ENCODE measurements around the gene ABCC4. TPM values are rescaled to one million over a fixed set of nuclear protein-coding genes. Genes with fewer than 3 reads are reported as not detected.

ABCC4 gene
- total RNA-seq, 2 donors from 2014 or later, result 119 to 144 TPM

DNA sequence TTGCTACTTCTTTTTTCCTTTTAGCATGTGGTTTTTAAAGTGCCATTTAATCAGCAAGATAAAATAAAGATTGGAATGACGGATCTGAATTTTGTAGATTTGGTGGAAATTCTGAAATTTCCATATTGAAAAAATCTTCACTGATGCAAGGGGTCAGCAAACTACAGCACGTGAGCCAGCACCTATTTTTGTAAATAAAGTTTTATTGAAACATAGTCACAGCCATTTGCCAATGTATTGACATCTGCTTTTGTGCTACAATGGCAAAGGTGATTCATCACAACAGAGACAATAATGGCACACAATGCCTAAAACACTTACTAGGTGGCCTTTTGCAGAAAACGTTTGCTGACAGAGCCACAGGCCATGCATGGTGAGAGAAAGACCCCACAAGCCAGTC is 226.4 kb downstream of the ABCC4 start:
- Histone ChIP-seq H3K36me3 (ENCODE audit: control insufficient read depth, insufficient read depth, low read length) (peaks cover 54% of the 10 kb centered on the region), H3K27ac (ENCODE audit: low read depth, low read length) (no peak overlapping the region), H3K4me1 (ENCODE audit: control insufficient read depth, insufficient read depth, low read length) (no peaks in the 10 kb centered on the region), H3K9ac (ENCODE audit: extremely low read depth, low read length, poor library complexity, severe bottlenecking) (no peak overlapping the region), H3K9me3 (ENCODE audit: control insufficient read depth, low read length) (peaks cover 8% of the 10 kb centered on the region), H3K27me3 (ENCODE audit: control insufficient read depth, insufficient read depth, low read length, poor library complexity, severe bottlenecking) (no peaks in the 10 kb centered on the region), H3K4me3 (ENCODE audit: low read length) (no peak overlapping the region)
- no peaks in the 10 kb centered on the region for H3K4me1 Mint-ChIP-seq
- H3K27ac Mint-ChIP-seq, result no peak overlapping the region
- peaks cover 87% of the 10 kb centered on the region for H3K36me3 Mint-ChIP-seq (ENCODE audit: low read depth)
- TF ChIP-seq, protein P1, sequence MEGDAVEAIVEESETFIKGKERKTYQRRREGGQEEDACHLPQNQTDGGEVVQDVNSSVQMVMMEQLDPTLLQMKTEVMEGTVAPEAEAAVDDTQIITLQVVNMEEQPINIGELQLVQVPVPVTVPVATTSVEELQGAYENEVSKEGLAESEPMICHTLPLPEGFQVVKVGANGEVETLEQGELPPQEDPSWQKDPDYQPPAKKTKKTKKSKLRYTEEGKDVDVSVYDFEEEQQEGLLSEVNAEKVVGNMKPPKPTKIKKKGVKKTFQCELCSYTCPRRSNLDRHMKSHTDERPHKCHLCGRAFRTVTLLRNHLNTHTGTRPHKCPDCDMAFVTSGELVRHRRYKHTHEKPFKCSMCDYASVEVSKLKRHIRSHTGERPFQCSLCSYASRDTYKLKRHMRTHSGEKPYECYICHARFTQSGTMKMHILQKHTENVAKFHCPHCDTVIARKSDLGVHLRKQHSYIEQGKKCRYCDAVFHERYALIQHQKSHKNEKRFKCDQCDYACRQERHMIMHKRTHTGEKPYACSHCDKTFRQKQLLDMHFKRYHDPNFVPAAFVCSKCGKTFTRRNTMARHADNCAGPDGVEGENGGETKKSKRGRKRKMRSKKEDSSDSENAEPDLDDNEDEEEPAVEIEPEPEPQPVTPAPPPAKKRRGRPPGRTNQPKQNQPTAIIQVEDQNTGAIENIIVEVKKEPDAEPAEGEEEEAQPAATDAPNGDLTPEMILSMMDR (conservative IDR thresholded peaks at IDR 0.05), result no peak
- no peaks in the 10 kb centered on the region for H3K9me3 Mint-ChIP-seq
- 61 to 91% methylated on average over 2 to 3 of the region's 3 CpGs for WGBS, 2 experiments (ENCODE audit: insufficient coverage in 1 of 2, insufficient read length in 1 of 2)
- no peak for DNase-seq
- no peaks in the 10 kb centered on the region for H3K27me3 Mint-ChIP-seq (ENCODE audit: insufficient read depth)
- H3K4me3 Mint-ChIP-seq, result no peak overlapping the region

DNA sequence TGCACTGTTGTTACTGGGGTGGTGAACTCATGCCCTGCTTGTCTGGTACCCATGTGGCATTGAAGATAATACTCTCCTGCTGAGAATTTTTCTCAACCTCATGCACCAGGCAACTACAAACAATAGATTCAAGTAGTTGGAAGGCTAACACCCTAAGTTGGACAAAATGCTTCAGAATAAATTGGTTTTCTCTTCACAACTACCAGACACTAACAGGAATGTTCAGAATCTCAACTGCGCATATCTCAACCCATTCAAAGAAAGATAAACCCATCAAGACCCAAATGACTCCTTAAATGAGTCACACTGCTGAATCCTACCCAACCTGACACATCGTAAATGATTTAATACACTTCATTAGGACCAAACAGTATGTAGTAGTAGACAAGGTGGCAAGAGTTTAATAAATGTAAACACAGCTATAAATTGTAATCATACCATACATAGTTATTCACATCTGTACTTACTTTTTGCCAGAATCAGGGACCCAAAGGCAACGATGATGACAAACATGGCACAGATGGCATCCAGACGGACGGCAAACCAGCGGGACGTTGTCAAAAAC is 227.4 kb downstream of the ABCC4 start:
- no peak overlapping the region for H3K27ac ChIP-seq (ENCODE audit: low read depth, low read length)
- H3K4me3 ChIP-seq (ENCODE audit: low read length), result no peak overlapping the region
- peaks cover 8% of the 10 kb centered on the region for H3K9me3 ChIP-seq (ENCODE audit: control insufficient read depth, low read length)
- no peak for DNase-seq
- H3K9ac ChIP-seq (ENCODE audit: extremely low read depth, low read length, poor library complexity, severe bottlenecking), result no peak overlapping the region
- Mint-ChIP-seq H3K4me1 (no peaks in the 10 kb centered on the region), H3K4me3 (no peak overlapping the region), H3K27ac (no peak overlapping the region), H3K9me3 (no peaks in the 10 kb centered on the region), H3K27me3 (ENCODE audit: insufficient read depth) (no peaks in the 10 kb centered on the region), H3K36me3 (ENCODE audit: low read depth) (peaks cover 88% of the 10 kb centered on the region)
- 82 to 98% methylated on average over 6 of the region's 7 CpGs for WGBS, 2 experiments (ENCODE audit: insufficient coverage in 1 of 2, insufficient read length in 1 of 2)
- TF ChIP-seq, protein P1 (conservative IDR thresholded peaks at IDR 0.05), result no peak
- no peaks in the 10 kb centered on the region for H3K27me3 ChIP-seq (ENCODE audit: control insufficient read depth, insufficient read depth, low read length, poor library complexity, severe bottlenecking)
- peaks cover 62% of the 10 kb centered on the region for H3K36me3 ChIP-seq (ENCODE audit: control insufficient read depth, insufficient read depth, low read length)
- H3K4me1 ChIP-seq (ENCODE audit: control insufficient read depth, insufficient read depth, low read length), result no peaks in the 10 kb centered on the region

DNA sequence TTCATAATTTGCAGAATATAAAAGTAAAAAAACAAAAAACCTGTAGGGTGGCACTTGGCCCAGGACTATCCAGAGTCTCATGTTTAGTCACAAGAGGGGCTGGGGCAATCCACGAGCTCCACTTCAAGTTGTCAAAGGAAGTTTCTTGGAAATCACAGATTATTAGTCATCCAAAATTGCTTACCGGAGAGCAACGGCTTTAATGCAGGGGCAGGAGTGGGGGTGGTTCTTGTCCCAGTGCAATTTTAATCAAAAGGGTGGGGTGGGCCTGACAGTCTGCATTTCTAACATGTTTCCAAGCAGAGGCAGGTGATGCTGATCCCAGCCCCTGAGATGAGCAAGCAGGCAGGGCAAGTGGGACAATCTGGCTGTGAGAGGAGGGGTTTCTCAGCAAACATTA is 233.9 kb downstream of the ABCC4 start:
- H3K36me3 ChIP-seq (ENCODE audit: control insufficient read depth, insufficient read depth, low read length), result peaks cover 85% of the 10 kb centered on the region
- TF ChIP-seq, protein P1 (conservative IDR thresholded peaks at IDR 0.05), result no peak
- H3K9me3 Mint-ChIP-seq, result no peaks in the 10 kb centered on the region
- H3K4me1 ChIP-seq (ENCODE audit: control insufficient read depth, insufficient read depth, low read length), result no peaks in the 10 kb centered on the region
- 94 to 100% methylated on average over 1 to 3 of the region's 3 CpGs for WGBS, 2 experiments (ENCODE audit: insufficient coverage in 1 of 2, insufficient read length in 1 of 2)
- H3K27me3 ChIP-seq (ENCODE audit: control insufficient read depth, insufficient read depth, low read length, poor library complexity, severe bottlenecking), result no peaks in the 10 kb centered on the region
- no peak overlapping the region for H3K4me3 ChIP-seq (ENCODE audit: low read length)
- no peak overlapping the region for H3K27ac Mint-ChIP-seq
- DNase-seq, result no peak
- no peak overlapping the region for H3K9ac ChIP-seq (ENCODE audit: extremely low read depth, low read length, poor library complexity, severe bottlenecking)
- H3K9me3 ChIP-seq (ENCODE audit: control insufficient read depth, low read length), result peaks cover 8% of the 10 kb centered on the region
- no peaks in the 10 kb centered on the region for H3K27me3 Mint-ChIP-seq (ENCODE audit: insufficient read depth)
- H3K4me1 Mint-ChIP-seq, result no peaks in the 10 kb centered on the region
- no peak overlapping the region for H3K27ac ChIP-seq (ENCODE audit: low read depth, low read length)
- H3K4me3 Mint-ChIP-seq, result no peak overlapping the region
- peaks cover 75% of the 10 kb centered on the region for H3K36me3 Mint-ChIP-seq (ENCODE audit: low read depth)
